ENCODE data around the gene ERLIN1.

GRCh38 chr10:100184426-100184825, 1.4 kb downstream of the ERLIN1 start:
- no peak for TF ChIP-seq POLR2A (IDR thresholded peaks at IDR 0.05; ENCODE audit: low read depth, low read length)
- no peak for TF ChIP-seq POLR2AphosphoS5 (IDR thresholded peaks at IDR 0.05; ENCODE audit: low read depth, low read length)
